Glutamatergic neuron (in vitro differentiated cells): ENCODE measurements around the gene HDAC9. TPM values are rescaled to one million over a fixed set of nuclear protein-coding genes. Genes with fewer than 3 reads are reported as not detected.
A peak's percentile ranks its signal among the peaks of the same experiment; 100 is the strongest.

Source experiments
- DNase-seq: peaks from one replicate; pipeline ENCODE4 v3.0.0; 2022
- H3K27ac Mint-ChIP-seq: one replicate; pipeline ENCODE4 v1.8.0; 2020; ENCODE audit warnings: mild to moderate bottlenecking, mixed read lengths, inconsistent platforms; ENCODE audit not compliant: unreplicated experiment
- H3K27me3 Mint-ChIP-seq: one replicate; pipeline ENCODE4 v1.8.0; 2020; ENCODE audit warnings: mild to moderate bottlenecking, moderate library complexity, mixed read lengths, inconsistent platforms; ENCODE audit not compliant: unreplicated experiment
- H3K36me3 Mint-ChIP-seq: one replicate; pipeline ENCODE4 v1.8.0; 2020; ENCODE audit warnings: mild to moderate bottlenecking, mixed read lengths, inconsistent platforms; ENCODE audit not compliant: unreplicated experiment
- H3K4me1 Mint-ChIP-seq: one replicate; pipeline ENCODE4 v1.8.0; 2020; ENCODE audit warnings: mild to moderate bottlenecking, low read depth, mixed read lengths, inconsistent platforms; ENCODE audit not compliant: unreplicated experiment
- H3K4me3 Mint-ChIP-seq: one replicate; pipeline ENCODE4 v1.8.0; 2020; ENCODE audit warnings: mild to moderate bottlenecking, mixed read lengths, inconsistent platforms; ENCODE audit not compliant: unreplicated experiment
- H3K9me3 Mint-ChIP-seq: one replicate; pipeline ENCODE4 v1.8.0; 2020; ENCODE audit warnings: mild to moderate bottlenecking, moderate library complexity, mixed read lengths, inconsistent platforms; ENCODE audit not compliant: unreplicated experiment
- CTCF ChIP-seq: fragments of 200-600 bp; sonication (generic); IDR thresholded peaks from one replicate; pipeline ENCODE4 v1.5.0; 2021; ENCODE audit not compliant: partially characterized antibody, unreplicated experiment
- total RNA-seq: library from RNA; stranded (reverse); fragmentation: NEBNext Ultra II Directional; extraction: Animal tissue kit (Norgen Biotek cat#: 25700); gene quantifications from one replicate; pipeline ENCODE4 v1.2.1, GENCODE V29; 2021; ENCODE audit not compliant: unreplicated experiment

HDAC9 gene
- total RNA-seq, 1 donor from 2014 or later, result 94.8 TPM

GRCh38 chr7:18511351-18512140, 16.0 kb downstream of the HDAC9 start:
- no peak for DNase-seq
- Mint-ChIP-seq H3K27me3 (no peaks in the 10 kb centered on the region), H3K9me3 (no peaks in the 10 kb centered on the region), H3K27ac (no peak overlapping the region), H3K4me3 (no peak overlapping the region), H3K36me3 (no peaks in the 10 kb centered on the region), H3K4me1 (peaks cover 37% of the 10 kb centered on the region)
- no peak for TF ChIP-seq CTCF

- Mint-ChIP-seq H3K4me3 (no peak overlapping the region), H3K4me1 (peaks cover 46% of the 10 kb centered on the region), H3K27ac (no peak overlapping the region), H3K27me3 (no peaks in the 10 kb centered on the region), H3K36me3 (no peaks in the 10 kb centered on the region), H3K9me3 (no peaks in the 10 kb centered on the region)
- no peak for DNase-seq
- no peak for TF ChIP-seq CTCF
Measured at GRCh38 chr7:18513343-18513742, 17.8 kb downstream of the HDAC9 start.

DNA sequence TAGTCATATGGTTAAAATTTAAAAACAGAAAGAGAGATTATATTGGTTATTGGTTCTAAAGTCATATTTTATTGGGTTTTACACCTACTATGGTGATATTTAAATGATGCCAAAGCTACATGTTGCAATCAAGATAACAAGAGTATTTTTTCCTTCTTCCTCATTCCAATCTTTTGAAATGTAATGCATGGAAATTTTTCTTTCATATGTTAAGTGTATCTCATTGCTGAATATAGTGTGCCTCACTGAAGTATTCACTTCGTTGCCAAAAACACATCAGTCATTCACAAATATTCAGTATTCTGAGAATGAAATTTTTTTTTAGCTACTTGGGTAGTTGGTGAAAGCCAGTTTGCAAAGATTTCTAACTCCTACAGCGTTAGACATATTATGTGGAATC, 19.5 kb downstream of the HDAC9 start:
- Mint-ChIP-seq H3K4me1 (peaks cover 47% of the 10 kb centered on the region), H3K27me3 (no peaks in the 10 kb centered on the region), H3K36me3 (no peaks in the 10 kb centered on the region), H3K27ac (peak overlapping the region; percentile 77), H3K4me3 (no peak overlapping the region), H3K9me3 (no peaks in the 10 kb centered on the region)
- no peak for TF ChIP-seq CTCF
- DNase-seq, result no peak

- no peaks in the 10 kb centered on the region for H3K36me3 Mint-ChIP-seq
- H3K9me3 Mint-ChIP-seq, result no peaks in the 10 kb centered on the region
- no peak for TF ChIP-seq CTCF
- peaks cover 57% of the 10 kb centered on the region for H3K4me1 Mint-ChIP-seq
- no peak for DNase-seq
- peak overlapping the region; percentile 89 for H3K27ac Mint-ChIP-seq
- H3K4me3 Mint-ChIP-seq, result peak overlapping the region; percentile 76
- no peaks in the 10 kb centered on the region for H3K27me3 Mint-ChIP-seq
Measured at GRCh38 chr7:18517646-18518045, 22.1 kb downstream of the HDAC9 start.

DNA sequence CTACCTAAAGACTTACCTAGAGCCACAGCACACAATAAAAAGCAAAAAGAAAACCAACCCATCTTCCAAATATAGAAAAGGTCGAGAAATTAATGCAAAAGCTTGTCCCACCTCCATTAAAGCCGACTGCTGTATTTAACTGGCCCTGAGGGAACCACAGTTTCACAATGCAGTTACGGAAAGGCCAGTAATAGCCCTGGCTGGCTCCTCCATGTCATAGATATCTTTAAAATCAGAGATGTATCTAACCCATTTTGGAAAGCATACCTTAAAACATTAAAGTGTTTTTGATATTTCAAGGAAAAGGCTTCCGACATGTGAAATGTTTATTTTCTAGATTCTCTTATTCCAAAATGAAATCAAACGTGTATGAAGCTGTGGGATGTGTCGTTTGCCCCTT, 23.0 kb downstream of the HDAC9 start:
- Mint-ChIP-seq H3K27me3 (no peaks in the 10 kb centered on the region), H3K4me3 (peak overlapping the region; percentile 76), H3K9me3 (no peaks in the 10 kb centered on the region), H3K36me3 (no peaks in the 10 kb centered on the region), H3K27ac (peak overlapping the region; percentile 89), H3K4me1 (peaks cover 62% of the 10 kb centered on the region)
- DNase-seq, result no peak
- no peak for TF ChIP-seq CTCF
